Lung (tissue), 12 donors: ENCODE data around the gene ANKRD11. TPM values are rescaled to one million over a fixed set of nuclear protein-coding genes. Genes with fewer than 3 reads are reported as not detected.
A peak's percentile ranks its signal among the peaks of the same experiment; 100 is the strongest.
"Not testable (repeated sequence)": the region's sequence is repeated elsewhere in the genome, so short reads cannot be mapped to it uniquely, and the experiment has no call there.

Source experiments
- ATAC-seq: fragments of 200-7000 bp; cut with Tn5 transposase; one replicate; pipeline ENCODE4 v1.9.1; 2020; ENCODE audit warnings: moderate number of reproducible peaks; ENCODE audit not compliant: insufficient read depth, low FRiP score
- DNase-seq, 3 donors: peaks; one replicate each; pipeline ENCODE4 v3.0.0-alpha.2; 2013 to 2017
- H3K27ac ChIP-seq, 2 donors: one replicate each; pipeline ENCODE4 v1.5.1; 2013; ENCODE audit warnings: mild to moderate bottlenecking in 2 of 2, moderate library complexity in 2 of 2, control low read depth in 1 of 2, inconsistent platforms in 1 of 2, low read depth in 1 of 2, low read length in 1 of 2
- H3K27me3 ChIP-seq, 3 donors: one replicate each; pipeline ENCODE4 v1.5.1; 2013; ENCODE audit warnings: low read length in 2 of 3; ENCODE audit not compliant: control insufficient read depth in 3 of 3, insufficient read depth in 3 of 3
- H3K36me3 ChIP-seq, 4 donors: one replicate each; pipeline ENCODE4 v1.5.1; 2013; ENCODE audit warnings: low read length in 4 of 4, mild to moderate bottlenecking in 1 of 4, moderate library complexity in 1 of 4; ENCODE audit not compliant: control insufficient read depth in 4 of 4, insufficient read depth in 4 of 4
- H3K4me1 ChIP-seq, 5 donors: one replicate each; pipeline ENCODE4 v1.5.1; 2013; ENCODE audit warnings: low read length in 5 of 5, mild to moderate bottlenecking in 2 of 5, moderate library complexity in 1 of 5; ENCODE audit not compliant: control insufficient read depth in 5 of 5, insufficient read depth in 5 of 5
- H3K4me3 ChIP-seq: one replicate; pipeline ENCODE4 v1.5.1; 2013; ENCODE audit warnings: mild to moderate bottlenecking, control low read depth, moderate library complexity
- H3K9ac ChIP-seq, 2 donors: one replicate each; pipeline ENCODE4 v1.5.1; 2013; ENCODE audit warnings: low read length in 2 of 2, control low read depth in 1 of 2; ENCODE audit not compliant: insufficient read depth in 1 of 2
- H3K9me3 ChIP-seq, 4 donors: one replicate each; pipeline ENCODE4 v1.5.1; 2013; ENCODE audit warnings: low read length in 3 of 4, mild to moderate bottlenecking in 1 of 4, moderate library complexity in 1 of 4; ENCODE audit not compliant: control insufficient read depth in 4 of 4, insufficient read depth in 3 of 4
- CTCF ChIP-seq: IDR thresholded peaks from 2 replicates; pipeline ENCODE4 v1.5.1; 2012; ENCODE audit warnings: mild to moderate bottlenecking; ENCODE audit errors: control extremely low read depth, extremely low read depth
- WGBS, 2 donors: extraction: QIAGEN DNeasy Blood & Tissue Kit; methylation state at CpG; one replicate each; pipeline ENCODE4 v1.1.7; 2013; 5-methylcytosine and 5-hydroxymethylcytosine counted together
- polyA plus RNA-seq, 2 donors: library from polyadenylated mRNA; stranded (reverse); fragments of 200-250 nt; gene quantifications; one replicate each; pipeline ENCODE4 v1.2.1, GENCODE V29; 2013
- total RNA-seq, 2 donors: library from RNA; depleted of rRNA in 1 of 2; stranded (reverse); fragments of >200 nt in 1 of 2; gene quantifications; one replicate each; pipeline ENCODE4 v1.2.1, GENCODE V29; 2014 to 2021
- donor health status: control.
- donor health status: control.
- donor health status: Bipolar disorder and iron deficiency.
- donor health status: healthy.
- donor health status: DM: yes; HTN: yes; CAD: no.

The ANKRD11 gene
- total and polyA plus RNA-seq, 4 donors = 58.5 to 162 (median 89.5) TPM

GRCh38 chr16:89437251-89437987, 52.9 kb downstream of the ANKRD11 start:
- Histone ChIP-seq H3K9ac (no peak overlapping the region), H3K4me1 (peaks cover under 1 to 28% (median 16%) of the 10 kb centered on the region in 5 donors), H3K9me3 (no peaks in the 10 kb centered on the region), H3K4me3 (no peak overlapping the region), H3K36me3 (no peaks in the 10 kb centered on the region), H3K27me3 (no peaks in the 10 kb centered on the region), H3K27ac (no peak overlapping the region)
- TF ChIP-seq CTCF = no peak
- DNase-seq (no peak), ATAC-seq (no peak)
- WGBS, 2 donors = 92% methylated on average over 8 of the region's 8 CpGs

GRCh38 chr16:89436366-89436765, 54.0 kb downstream of the ANKRD11 start:
- DNase-seq = no peak

GRCh38 chr16:89435059-89435458, 55.3 kb downstream of the ANKRD11 start:
- not testable (repeated sequence) for H3K4me3 ChIP-seq, H3K9me3 ChIP-seq, DNase-seq, H3K9ac ChIP-seq, H3K36me3 ChIP-seq, H3K27me3 ChIP-seq, ATAC-seq, H3K27ac ChIP-seq
- H3K4me1 ChIP-seq = peaks cover 3 to 37% (median 27%) of the 10 kb centered on the region in 5 donors
- WGBS, 2 donors = 93 to 96% methylated on average over 5 of the region's 5 CpGs

More at GRCh38 chr16:89436366-89436765, 54.0 kb downstream of the ANKRD11 start:
- no peaks in the 10 kb centered on the region for H3K27me3 ChIP-seq
- H3K27ac ChIP-seq = peak overlapping the region in 1 of 2 donors; percentile 4
- no peak for TF ChIP-seq CTCF
- no peak overlapping the region for H3K9ac ChIP-seq
- peaks cover 3 to 35% (median 18%) of the 10 kb centered on the region in 5 donors for H3K4me1 ChIP-seq
- H3K4me3 ChIP-seq = no peak overlapping the region
- WGBS, 2 donors = 65 to 79% methylated on average over 10 of the region's 10 CpGs
- ATAC-seq = no peak
- no peaks in the 10 kb centered on the region for H3K9me3 ChIP-seq
- no peaks in the 10 kb centered on the region for H3K36me3 ChIP-seq

- no peaks in the 10 kb centered on the region for H3K27me3 ChIP-seq
- 85 to 86% methylated on average over 8 of the region's 8 CpGs for WGBS, 2 donors
- no peaks in the 10 kb centered on the region for H3K36me3 ChIP-seq
- H3K27ac ChIP-seq = no peak overlapping the region
- ATAC-seq = no peak
- no peaks in the 10 kb centered on the region for H3K9me3 ChIP-seq
- peaks cover 3 to 33% (median 26%) of the 10 kb centered on the region in 5 donors for H3K4me1 ChIP-seq
- H3K4me3 ChIP-seq = no peak overlapping the region
- TF ChIP-seq CTCF = no peak
- no peak for DNase-seq
- no peak overlapping the region for H3K9ac ChIP-seq
Observed at GRCh38 chr16:89434490-89434889, 55.9 kb downstream of the ANKRD11 start.

- peaks cover 3 to 33% (median 25%) of the 10 kb centered on the region in 5 donors for H3K4me1 ChIP-seq
- H3K27ac ChIP-seq, H3K36me3 ChIP-seq, H3K9ac ChIP-seq, H3K27me3 ChIP-seq, ATAC-seq, H3K4me3 ChIP-seq, H3K9me3 ChIP-seq, DNase-seq: not testable (repeated sequence)
- 87 to 90% methylated on average over 21 to 22 of the region's 22 CpGs for WGBS, 2 donors
Observed at GRCh38 chr16:89433363-89433984, 56.9 kb downstream of the ANKRD11 start.
